Ecto neural progenitor cell (in vitro differentiated cells): ENCODE results near the gene ALG8.
"Not testable (repeated sequence)": the region's sequence is repeated elsewhere in the genome, so short reads cannot be mapped to it uniquely, and the experiment has no call there.

Experiments
- DNase-seq: peaks from one replicate; pipeline ENCODE4 v3.0.0-alpha.2; 2018; ENCODE audit warnings: low spot score

ALG8 gene

DNA sequence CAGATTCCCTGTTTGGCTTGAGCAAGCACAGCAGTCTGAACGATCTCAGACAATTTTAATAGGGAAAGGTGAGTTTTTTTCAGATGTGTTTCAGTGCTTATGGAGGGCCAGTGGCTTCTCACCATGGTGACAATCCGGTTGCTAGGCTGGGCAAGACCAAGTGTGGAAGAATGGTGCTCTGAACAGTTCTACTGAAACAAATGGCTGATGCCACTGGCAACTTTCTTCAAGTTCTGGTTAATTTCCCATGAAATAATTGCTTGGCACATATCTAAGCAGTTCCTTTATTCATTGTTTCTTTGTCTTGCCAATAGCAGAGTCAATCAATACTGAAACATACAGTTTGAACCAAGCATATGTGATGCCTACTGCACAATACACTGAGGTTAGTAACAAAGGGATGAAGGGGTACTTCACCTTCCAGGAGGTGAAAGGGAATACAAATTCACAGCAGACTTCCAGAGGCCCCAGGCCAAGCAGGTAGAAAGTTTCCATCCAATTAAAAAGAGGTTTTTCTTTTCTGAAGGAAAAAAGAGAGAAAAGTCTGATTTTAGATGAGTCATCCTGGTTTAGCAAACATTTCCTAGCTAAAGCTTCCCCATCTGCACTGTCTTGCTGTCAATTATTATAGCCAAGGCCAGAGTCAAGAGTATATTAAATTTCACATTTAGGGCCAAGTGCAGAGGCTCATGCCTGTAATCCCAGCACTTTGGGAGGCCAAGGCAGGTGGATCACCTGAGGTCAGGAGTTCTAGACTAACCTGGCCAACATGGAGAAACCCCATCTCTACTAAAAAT lies 38.6 kb downstream of the ALG8 start:
- no peak for DNase-seq

DNA sequence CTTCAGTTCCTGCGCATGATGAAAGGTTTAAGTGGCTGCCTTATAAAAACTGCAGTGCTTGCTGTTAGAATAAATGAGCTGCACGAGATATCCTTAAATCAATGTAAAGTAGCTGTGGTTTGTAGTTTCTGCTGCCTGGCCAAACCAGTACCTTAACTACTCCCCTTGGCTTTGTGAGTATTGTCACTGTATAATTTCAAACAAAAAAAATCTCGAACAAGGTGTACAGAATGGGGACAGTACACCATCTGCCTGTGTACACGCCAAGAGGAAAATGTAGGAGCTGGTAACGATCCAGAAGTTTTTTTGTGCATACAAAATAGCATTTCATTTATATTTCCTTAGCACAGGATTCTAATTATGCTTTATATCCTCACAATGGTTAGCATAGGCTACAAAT lies 39.2 kb downstream of the ALG8 start:
- no peak for DNase-seq

DNA sequence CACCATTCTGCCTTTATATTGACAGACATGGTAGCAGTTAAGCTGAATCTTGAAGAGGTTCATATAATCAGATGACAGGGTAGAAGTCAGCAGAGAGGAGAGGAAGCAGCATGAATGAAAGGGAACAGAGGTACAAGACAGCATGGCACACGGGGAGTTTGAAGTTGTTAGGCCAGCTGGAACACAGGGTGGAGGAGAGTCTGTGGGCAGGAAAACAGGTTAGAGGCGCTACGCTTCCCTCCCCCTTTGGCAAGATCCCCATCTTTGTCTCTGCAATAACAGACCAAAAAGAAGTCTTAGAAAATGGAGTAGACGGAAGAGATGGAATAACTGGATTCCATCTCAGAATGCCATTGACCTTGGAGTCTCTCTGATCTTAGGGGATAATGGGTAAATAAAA lies 39.8 kb downstream of the ALG8 start:
- DNase-seq: no peak

GRCh38 chr11:78097666-78098385 lies 41.6 kb downstream of the ALG8 start:
- no peak for DNase-seq

DNA sequence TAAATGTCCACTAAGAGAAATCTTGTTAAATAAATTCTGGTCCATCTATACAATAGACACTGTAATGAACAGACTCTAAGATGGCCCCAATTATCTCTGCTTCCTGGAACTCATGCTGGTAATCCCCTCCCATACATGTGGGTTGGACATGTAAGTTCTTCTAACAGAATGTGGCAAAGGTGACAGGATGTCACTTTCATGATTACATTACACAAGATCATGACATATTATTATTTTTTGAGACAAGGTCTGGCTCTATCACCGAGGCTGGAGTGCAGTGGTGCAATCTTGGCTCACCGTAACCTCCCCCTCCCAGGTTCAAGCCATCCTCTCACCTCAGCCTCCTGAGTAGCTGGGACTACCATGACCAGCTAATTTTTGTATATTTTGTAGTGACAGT lies 45.2 kb downstream of the ALG8 start:
- DNase-seq: no peak

- not testable (repeated sequence) for DNase-seq
These were observed 52.8 kb downstream of the ALG8 start for GRCh38 chr11:78086521-78087074.

GRCh38 chr11:78085972-78086371 lies 53.5 kb downstream of the ALG8 start:
- no peak for DNase-seq

DNA sequence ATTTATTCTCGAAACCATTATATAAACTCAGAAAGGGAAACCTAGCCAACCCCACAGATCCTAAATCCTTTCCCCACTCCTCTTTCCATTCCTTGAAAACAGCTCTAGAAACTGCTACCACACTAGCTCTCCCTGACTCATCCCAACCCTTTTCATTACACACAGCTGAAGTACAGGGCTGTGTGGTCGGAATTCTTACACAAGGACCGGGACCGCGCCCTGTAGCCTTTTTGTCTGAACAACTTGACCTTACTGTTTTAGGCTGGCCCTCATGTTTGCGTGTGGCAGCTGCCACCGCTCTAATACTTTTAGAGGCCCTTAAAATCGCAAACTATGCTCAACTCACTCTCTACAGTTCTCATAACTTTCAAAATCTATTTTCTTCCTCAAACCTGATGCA lies 54.9 kb downstream of the ALG8 start:
- not testable (repeated sequence) for DNase-seq

DNA sequence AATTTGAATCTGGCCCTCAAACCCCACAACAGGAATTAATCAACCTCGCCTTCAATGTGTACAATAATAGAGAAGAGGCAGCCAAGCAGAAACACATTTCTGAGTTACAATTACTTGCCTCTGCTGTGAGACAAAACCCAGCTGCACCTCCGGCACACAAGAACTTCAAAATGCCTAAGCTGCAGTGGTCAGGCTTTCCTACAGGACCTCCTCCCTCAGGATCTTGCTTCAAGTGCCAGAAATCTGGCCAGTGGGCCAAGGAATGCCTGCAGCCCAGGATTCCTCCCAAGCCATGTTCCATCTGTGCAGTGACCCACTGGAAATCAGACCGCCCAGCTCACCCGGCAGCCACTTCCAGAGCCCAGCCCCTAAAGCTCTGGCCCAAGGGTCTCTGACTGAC lies 56.4 kb downstream of the ALG8 start:
- DNase-seq: no peak

- no peak for DNase-seq
These were observed 57.3 kb downstream of the ALG8 start for GRCh38 chr11:78082146-78082545.

- no peak for DNase-seq
These were observed 57.8 kb downstream of the ALG8 start for GRCh38 chr11:78081583-78081982.

- no peak for DNase-seq
These were observed 58.5 kb downstream of the ALG8 start for GRCh38 chr11:78080818-78081495.

DNA sequence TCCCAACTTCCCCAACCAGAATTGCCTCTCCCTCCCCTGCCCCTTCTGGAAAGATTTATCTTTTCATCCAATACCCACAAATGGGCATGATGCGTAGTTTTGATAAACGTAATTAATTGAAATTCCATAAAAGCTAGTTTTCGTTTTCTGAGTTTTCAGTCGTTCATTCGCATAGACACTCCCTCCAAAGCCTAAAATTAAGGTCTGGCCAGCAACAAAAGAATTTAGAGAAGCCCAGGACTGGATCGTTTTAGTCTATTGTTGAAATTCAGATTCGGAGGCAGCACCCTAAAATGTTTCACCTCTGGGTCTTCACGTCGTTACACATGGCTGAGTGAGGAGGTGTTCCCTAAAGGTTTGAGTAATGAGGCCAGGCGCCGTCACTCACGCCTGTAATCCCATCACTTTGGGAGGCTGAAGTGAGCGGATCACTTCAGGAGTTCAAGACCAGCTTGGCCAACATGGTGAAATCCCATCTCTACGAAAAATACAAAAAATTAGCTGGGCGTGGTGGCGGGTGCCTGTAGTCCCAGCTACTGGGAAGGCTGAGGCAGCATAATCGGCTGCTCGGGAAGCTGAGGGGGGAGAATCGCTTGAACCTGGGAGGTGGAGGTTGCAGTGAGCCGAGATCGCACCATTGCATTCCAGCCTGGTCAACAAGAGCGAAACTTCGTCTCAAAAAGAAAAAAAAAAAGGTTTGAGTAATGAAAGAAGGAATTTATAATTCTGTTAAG lies 59.2 kb downstream of the ALG8 start:
- no peak for DNase-seq

DNA sequence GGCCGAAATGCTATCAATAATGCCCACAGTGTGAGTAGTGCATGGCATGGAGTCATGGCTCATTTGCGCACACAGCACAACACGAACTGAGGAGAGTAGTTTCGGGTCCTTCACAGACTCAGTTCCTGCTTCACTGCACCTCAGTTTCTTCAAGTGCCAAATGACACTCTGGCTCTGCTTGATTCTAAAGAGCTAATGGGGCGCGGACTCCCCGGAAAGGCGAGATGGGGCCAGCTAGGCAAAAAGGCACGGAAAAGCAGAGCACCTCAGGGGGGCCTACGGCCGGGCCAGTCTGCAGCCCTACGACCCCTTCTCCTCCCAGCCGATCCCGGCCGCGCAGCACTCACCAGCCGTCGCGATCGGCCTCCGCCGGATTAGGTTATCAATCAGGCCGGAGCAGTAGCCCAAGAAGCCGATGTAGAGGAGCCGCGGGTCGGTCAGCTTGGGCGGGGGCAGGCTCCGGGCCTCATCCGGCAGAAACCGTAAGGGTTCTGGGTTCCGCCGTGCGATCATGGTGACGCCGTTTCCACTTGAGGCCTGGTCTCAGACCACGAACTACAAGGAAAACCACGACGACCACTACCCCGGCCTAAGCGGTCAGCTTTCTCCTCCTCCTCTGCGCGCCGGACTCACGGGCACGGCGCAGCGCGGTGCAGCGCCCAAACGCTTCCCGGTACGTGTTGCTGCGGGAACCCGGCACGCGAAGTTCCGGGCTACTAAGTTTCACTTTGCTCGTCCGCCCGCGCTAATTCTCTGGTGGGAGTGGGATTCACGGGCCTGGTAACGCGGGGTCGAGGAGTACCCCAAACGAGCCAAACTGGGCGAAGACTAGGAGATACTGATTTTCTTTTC lies 60.0 kb downstream of the ALG8 start, which contains the start of gene NDUFC2:
TSS of gene NDUFC2 (minus strand) at position 631 of the 852 bp plus-strand sequence. CDS start at position 513, 118 bp downstream.
- peak; percentile 81 for DNase-seq

- DNase-seq: no peak
These were observed 60.9 kb downstream of the ALG8 start for GRCh38 chr11:78078218-78079167.

DNA sequence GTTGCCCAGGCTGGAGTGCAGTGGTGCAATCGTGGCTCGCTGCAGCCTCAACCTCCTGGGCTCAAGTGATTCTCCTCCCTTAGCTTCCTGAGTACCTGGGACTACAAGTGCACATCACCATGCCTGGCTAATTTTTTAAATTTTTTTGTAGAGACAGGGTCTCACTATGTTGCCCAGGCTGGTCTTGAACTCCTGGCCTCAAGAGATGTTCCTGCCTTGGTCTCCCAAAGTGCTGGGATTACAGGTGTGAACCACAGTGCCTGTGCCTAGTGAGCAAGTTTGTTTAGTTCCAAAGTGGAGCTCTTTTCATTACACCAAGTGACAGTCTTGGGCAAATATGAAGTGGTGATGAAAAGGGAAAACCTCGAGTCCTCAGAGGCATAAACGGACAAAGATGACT lies 61.8 kb downstream of the ALG8 start:
- DNase-seq: not testable (repeated sequence)

- DNase-seq: no peak
These were observed 62.6 kb downstream of the ALG8 start for GRCh38 chr11:78076733-78077403.

- DNase-seq: no peak
These were observed 64.7 kb downstream of the ALG8 start for GRCh38 chr11:78074756-78075155.

- DNase-seq: no peak
These were observed 67.0 kb downstream of the ALG8 start for GRCh38 chr11:78072455-78072854.
